Choroid plexus epithelial cell (primary cell): ENCODE data around the gene TMPRSS6.

Experiments used
- DNase-seq: peaks from one replicate; pipeline ENCODE4 v3.0.0-alpha.2; 2010; ENCODE audit warnings: low read depth
- H3K4me3 ChIP-seq: 2 replicates; pipeline ENCODE4 v1.5.1; 2011; ENCODE audit warnings: low read depth, mild to moderate bottlenecking, control low read depth, low read length, moderate library complexity
- CTCF ChIP-seq: conservative IDR thresholded peaks from 2 replicates; pipeline ENCODE4 v1.5.1; 2011; ENCODE audit warnings: low read depth, mild to moderate bottlenecking, control low read depth, inconsistent platforms, low read length, moderate library complexity

Gene TMPRSS6

GRCh38 chr22:37030560-37031281 is 78.8 kb downstream of the TMPRSS6 start:
- no peak for DNase-seq
- H3K4me3 ChIP-seq, result no peak overlapping the region
- no peak for TF ChIP-seq CTCF

GRCh38 chr22:37028692-37029674 is 80.5 kb downstream of the TMPRSS6 start:
- no peak for TF ChIP-seq CTCF
- no peak overlapping the region for H3K4me3 ChIP-seq
- no peak for DNase-seq

- H3K4me3 ChIP-seq, result no peak overlapping the region
- TF ChIP-seq CTCF, result no peak
- DNase-seq, result no peak
Observed at GRCh38 chr22:37027556-37027955, 82.0 kb downstream of the TMPRSS6 start.

GRCh38 chr22:37026325-37026724 is 83.2 kb downstream of the TMPRSS6 start:
- no peak for DNase-seq
- H3K4me3 ChIP-seq, result no peak overlapping the region
- no peak for TF ChIP-seq CTCF

- no peak for DNase-seq
- no peak overlapping the region for H3K4me3 ChIP-seq
- TF ChIP-seq CTCF, result no peak
Observed at GRCh38 chr22:37025500-37026070, 83.9 kb downstream of the TMPRSS6 start.

- H3K4me3 ChIP-seq, result no peak overlapping the region
- TF ChIP-seq CTCF, result no peak
Observed at GRCh38 chr22:37024339-37025157, 85.0 kb downstream of the TMPRSS6 start.

More at GRCh38 chr22:37024339-37025157, 85.0 kb downstream of the TMPRSS6 start:
- no peak for DNase-seq
